ENCODE measurements around the gene MBTPS2.

Gene MBTPS2

DNA sequence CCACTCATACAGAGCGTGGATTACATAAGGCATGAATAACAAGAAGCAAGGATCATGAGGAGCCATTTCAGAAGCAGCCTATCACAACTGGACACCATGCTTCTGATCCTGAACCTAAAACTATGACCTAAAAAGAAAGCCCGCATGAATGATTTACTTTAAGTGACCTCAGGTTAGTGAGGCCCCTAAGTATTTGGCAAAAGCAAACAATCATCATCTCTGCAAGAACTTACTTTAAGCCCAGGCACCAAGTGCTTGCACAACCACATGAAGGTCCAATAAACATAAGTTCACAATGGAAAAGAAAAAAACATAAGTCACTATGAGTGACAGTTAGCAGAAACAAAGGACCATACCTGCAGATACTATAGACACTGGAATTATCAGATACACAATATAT, 7.9 kb upstream of the MBTPS2 start:
- Histone ChIP-seq H3K27me3 (ENCODE audit: insufficient read depth, low read length, poor library complexity) (no peaks in the 10 kb centered on the region), H3K4me1 (ENCODE audit: insufficient read depth, low read length) (no peaks in the 10 kb centered on the region), H3K79me2 (ENCODE audit: insufficient read depth, low read length) (no peaks in the 10 kb centered on the region), H3K4me3 (ENCODE audit: low read depth in 1 of 2, low read length in 2 of 2) (no peak overlapping the region), H3K27ac (ENCODE audit: low read length) (no peak overlapping the region), H3K9ac (ENCODE audit: low read depth, low read length) (no peak overlapping the region), H3K4me2 (ENCODE audit: insufficient read depth, low read length) (no peak overlapping the region), H3K9me3 (ENCODE audit: insufficient read depth, low read length, severe bottlenecking) (no peaks in the 10 kb centered on the region), H3K36me3 (ENCODE audit: insufficient read depth, low read length) (no peaks in the 10 kb centered on the region), H2AFZ (ENCODE audit: low read depth, low read length) (no peak overlapping the region), H4K20me1 (ENCODE audit: insufficient read depth, low read length) (no peaks in the 10 kb centered on the region)
- ATAC-seq (ENCODE audit: insufficient read depth, low read depth) = no peak
- DNase-seq = no peak
- TF ChIP-seq, protein P1, sequence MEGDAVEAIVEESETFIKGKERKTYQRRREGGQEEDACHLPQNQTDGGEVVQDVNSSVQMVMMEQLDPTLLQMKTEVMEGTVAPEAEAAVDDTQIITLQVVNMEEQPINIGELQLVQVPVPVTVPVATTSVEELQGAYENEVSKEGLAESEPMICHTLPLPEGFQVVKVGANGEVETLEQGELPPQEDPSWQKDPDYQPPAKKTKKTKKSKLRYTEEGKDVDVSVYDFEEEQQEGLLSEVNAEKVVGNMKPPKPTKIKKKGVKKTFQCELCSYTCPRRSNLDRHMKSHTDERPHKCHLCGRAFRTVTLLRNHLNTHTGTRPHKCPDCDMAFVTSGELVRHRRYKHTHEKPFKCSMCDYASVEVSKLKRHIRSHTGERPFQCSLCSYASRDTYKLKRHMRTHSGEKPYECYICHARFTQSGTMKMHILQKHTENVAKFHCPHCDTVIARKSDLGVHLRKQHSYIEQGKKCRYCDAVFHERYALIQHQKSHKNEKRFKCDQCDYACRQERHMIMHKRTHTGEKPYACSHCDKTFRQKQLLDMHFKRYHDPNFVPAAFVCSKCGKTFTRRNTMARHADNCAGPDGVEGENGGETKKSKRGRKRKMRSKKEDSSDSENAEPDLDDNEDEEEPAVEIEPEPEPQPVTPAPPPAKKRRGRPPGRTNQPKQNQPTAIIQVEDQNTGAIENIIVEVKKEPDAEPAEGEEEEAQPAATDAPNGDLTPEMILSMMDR (IDR thresholded peaks at IDR 0.05; ENCODE audit: borderline replicate concordance, extremely low read depth, low read length, poor library complexity, severe bottlenecking) = no peak
- no peak for TF ChIP-seq EZH2 (IDR thresholded peaks at IDR 0.05; ENCODE audit: borderline replicate concordance, low read depth, low read length, severe bottlenecking)

DNA sequence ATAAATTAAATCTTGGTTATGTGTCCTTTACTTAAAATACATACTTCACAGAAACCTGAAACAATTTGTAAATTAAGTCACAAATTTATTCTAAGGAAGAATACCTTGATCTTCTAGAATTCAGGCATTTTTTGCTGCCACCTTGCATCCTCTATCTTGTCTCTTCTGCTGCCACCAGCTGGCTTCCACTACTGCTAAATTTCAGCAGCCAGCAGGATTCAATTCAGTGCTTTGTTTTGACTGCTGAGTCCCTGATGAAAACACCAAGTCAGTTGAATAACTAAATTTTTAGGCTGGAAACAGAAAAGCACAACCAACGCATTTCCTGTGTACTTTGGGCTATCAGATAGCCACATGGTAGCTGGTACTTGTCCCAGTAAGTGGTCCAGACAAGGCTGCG, 2.4 kb upstream of the MBTPS2 start:
- ATAC-seq (ENCODE audit: insufficient read depth, low read depth) = no peak
- Histone ChIP-seq H4K20me1 (ENCODE audit: insufficient read depth, low read length) (no peaks in the 10 kb centered on the region), H2AFZ (ENCODE audit: low read depth, low read length) (no peak overlapping the region), H3K9me3 (ENCODE audit: insufficient read depth, low read length, severe bottlenecking) (no peaks in the 10 kb centered on the region), H3K4me3 (ENCODE audit: low read depth in 1 of 2, low read length in 2 of 2) (no peak overlapping the region), H3K27me3 (ENCODE audit: insufficient read depth, low read length, poor library complexity) (no peaks in the 10 kb centered on the region), H3K27ac (ENCODE audit: low read length) (no peak overlapping the region), H3K4me2 (ENCODE audit: insufficient read depth, low read length) (no peak overlapping the region), H3K9ac (ENCODE audit: low read depth, low read length) (no peak overlapping the region), H3K79me2 (ENCODE audit: insufficient read depth, low read length) (peaks cover 18% of the 10 kb centered on the region), H3K36me3 (ENCODE audit: insufficient read depth, low read length) (no peaks in the 10 kb centered on the region), H3K4me1 (ENCODE audit: insufficient read depth, low read length) (peaks cover 18% of the 10 kb centered on the region)
- DNase-seq = no peak
- TF ChIP-seq, protein P1 (IDR thresholded peaks at IDR 0.05; ENCODE audit: borderline replicate concordance, extremely low read depth, low read length, poor library complexity, severe bottlenecking) = no peak
- TF ChIP-seq EZH2 (IDR thresholded peaks at IDR 0.05; ENCODE audit: borderline replicate concordance, low read depth, low read length, severe bottlenecking) = no peak

DNA sequence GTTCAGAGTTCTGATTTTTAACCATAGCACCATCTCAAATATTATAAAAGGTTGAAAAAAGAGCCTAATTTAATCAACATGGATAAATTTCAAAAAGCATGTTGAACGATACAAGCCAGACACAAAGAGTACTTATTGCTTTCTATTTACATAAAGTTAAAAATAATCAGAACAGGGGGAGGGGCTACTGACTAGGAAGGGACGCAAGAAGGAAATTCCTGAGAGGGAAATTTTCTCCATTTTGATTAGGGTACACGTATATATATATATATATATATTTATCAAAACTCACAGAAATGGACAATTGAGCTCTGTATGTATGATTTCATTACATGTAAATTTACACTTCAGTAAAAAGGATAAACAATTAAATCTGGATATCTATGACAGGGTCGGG, 482 bp upstream of the MBTPS2 start:
- peaks cover 18% of the 10 kb centered on the region for H3K79me2 ChIP-seq (ENCODE audit: insufficient read depth, low read length)
- H3K9ac ChIP-seq (ENCODE audit: low read depth, low read length) = peak overlapping the region; percentile 91
- peak overlapping the region; percentile 65 for H3K27ac ChIP-seq (ENCODE audit: low read length)
- H4K20me1 ChIP-seq (ENCODE audit: insufficient read depth, low read length) = no peaks in the 10 kb centered on the region
- DNase-seq (no peak), ATAC-seq (ENCODE audit: insufficient read depth, low read depth) (0 out of 3 replicates have a peak, but pooled peaks have one; percentile 8)
- H2AFZ ChIP-seq (ENCODE audit: low read depth, low read length) = peak overlapping the region; percentile 83
- no peaks in the 10 kb centered on the region for H3K9me3 ChIP-seq (ENCODE audit: insufficient read depth, low read length, severe bottlenecking)
- peak overlapping the region; percentile 55 for H3K4me2 ChIP-seq (ENCODE audit: insufficient read depth, low read length)
- no peaks in the 10 kb centered on the region for H3K36me3 ChIP-seq (ENCODE audit: insufficient read depth, low read length)
- TF ChIP-seq EZH2 (IDR thresholded peaks at IDR 0.05; ENCODE audit: borderline replicate concordance, low read depth, low read length, severe bottlenecking) = no peak
- TF ChIP-seq, protein P1 (IDR thresholded peaks at IDR 0.05; ENCODE audit: borderline replicate concordance, extremely low read depth, low read length, poor library complexity, severe bottlenecking) = no peak
- peaks cover 18% of the 10 kb centered on the region for H3K4me1 ChIP-seq (ENCODE audit: insufficient read depth, low read length)
- H3K4me3 ChIP-seq (ENCODE audit: low read depth in 1 of 2, low read length in 2 of 2) = peak overlapping the region; percentile 27 to 67; a peak in 3 of 4 replicates
- H3K27me3 ChIP-seq (ENCODE audit: insufficient read depth, low read length, poor library complexity) = no peaks in the 10 kb centered on the region

DNA sequence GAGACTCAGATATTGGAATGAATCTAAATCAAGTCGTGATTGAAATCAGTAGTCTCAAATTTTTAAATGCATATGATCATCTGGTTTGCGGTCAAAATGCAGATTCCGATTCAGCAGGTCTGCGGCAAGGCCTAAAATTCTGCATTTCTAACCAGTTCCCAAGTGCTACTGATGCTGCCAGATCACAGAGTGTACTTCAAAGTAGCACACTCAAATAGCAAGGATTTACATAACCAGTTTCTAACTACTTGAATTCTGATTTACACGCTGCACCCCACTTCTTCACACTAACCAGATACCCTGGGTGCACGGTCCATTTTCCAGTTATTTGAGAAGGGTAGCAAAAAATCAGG, 752 bp downstream of the MBTPS2 start:
- ATAC-seq (ENCODE audit: insufficient read depth, low read depth) (peak; percentile 44), DNase-seq (peak; percentile 7)
- Histone ChIP-seq H3K4me1 (ENCODE audit: insufficient read depth, low read length) (peaks cover 18% of the 10 kb centered on the region), H2AFZ (ENCODE audit: low read depth, low read length) (peak overlapping the region; percentile 74), H3K9me3 (ENCODE audit: insufficient read depth, low read length, severe bottlenecking) (no peaks in the 10 kb centered on the region), H3K4me2 (ENCODE audit: insufficient read depth, low read length) (peak overlapping the region; percentile 80), H3K36me3 (ENCODE audit: insufficient read depth, low read length) (no peaks in the 10 kb centered on the region), H3K9ac (ENCODE audit: low read depth, low read length) (peak overlapping the region; percentile 91), H3K27me3 (ENCODE audit: insufficient read depth, low read length, poor library complexity) (no peaks in the 10 kb centered on the region), H3K4me3 (ENCODE audit: low read depth in 1 of 2, low read length in 2 of 2) (peak overlapping the region; percentile 60 to 67), H3K27ac (ENCODE audit: low read length) (peak overlapping the region; percentile 81), H3K79me2 (ENCODE audit: insufficient read depth, low read length) (peaks cover 18% of the 10 kb centered on the region), H4K20me1 (ENCODE audit: insufficient read depth, low read length) (no peaks in the 10 kb centered on the region)
- TF ChIP-seq EZH2 (IDR thresholded peaks at IDR 0.05; ENCODE audit: borderline replicate concordance, low read depth, low read length, severe bottlenecking) = no peak
- TF ChIP-seq, protein P1 (IDR thresholded peaks at IDR 0.05; ENCODE audit: borderline replicate concordance, extremely low read depth, low read length, poor library complexity, severe bottlenecking) = no peak
